Trophoblast cell (in vitro differentiated cells and primary cell): ENCODE data around the gene ADO.

Experiments used
- DNase-seq, 2 donors: peaks; one replicate each; pipeline ENCODE4 v3.0.0-alpha.2; 2016
- H2AFZ ChIP-seq: 2 replicates; pipeline ENCODE4 v1.6.1; 2013; ENCODE audit warnings: low read length, moderate library complexity, mild to moderate bottlenecking; ENCODE audit not compliant: insufficient read depth, poor library complexity
- H2AK5ac ChIP-seq: 2 replicates; pipeline ENCODE4 v1.6.1; 2013; ENCODE audit warnings: mild to moderate bottlenecking, low read length
- H2BK120ac ChIP-seq: 2 replicates; pipeline ENCODE4 v1.6.1; 2013; ENCODE audit warnings: low read length, mild to moderate bottlenecking, moderate library complexity; ENCODE audit not compliant: insufficient read depth, poor library complexity
- H2BK12ac ChIP-seq: 2 replicates; pipeline ENCODE4 v1.6.1; 2013; ENCODE audit warnings: mild to moderate bottlenecking, low read length, moderate library complexity
- H2BK5ac ChIP-seq: 2 replicates; pipeline ENCODE4 v1.6.1; 2013; ENCODE audit warnings: low read length, low read depth, moderate library complexity, mild to moderate bottlenecking; ENCODE audit not compliant: poor library complexity
- H3K14ac ChIP-seq: 2 replicates; pipeline ENCODE4 v1.6.1; 2013; ENCODE audit warnings: mild to moderate bottlenecking, low read length
- H3K18ac ChIP-seq: 2 replicates; pipeline ENCODE4 v1.6.1; 2013; ENCODE audit warnings: mild to moderate bottlenecking, low read length
- H3K23ac ChIP-seq: 2 replicates; pipeline ENCODE4 v1.6.1; 2013; ENCODE audit warnings: low read length
- H3K27ac ChIP-seq: 2 replicates; pipeline ENCODE4 v1.5.1; 2013; ENCODE audit warnings: low read depth, mild to moderate bottlenecking, inconsistent platforms, low read length, moderate library complexity
- H3K27me3 ChIP-seq: 2 replicates; pipeline ENCODE4 v1.6.1; 2013; ENCODE audit warnings: inconsistent platforms, mild to moderate bottlenecking, low read length, moderate library complexity; ENCODE audit not compliant: insufficient read depth
- H3K36me3 ChIP-seq, 2 experiments: 1 replicate in 1 of 2; 2 replicates in 1 of 2; pipeline ENCODE4 v1.6.1; 2013; ENCODE audit warnings: low read length in 2 of 2, mild to moderate bottlenecking in 2 of 2, moderate library complexity in 1 of 2; ENCODE audit not compliant: insufficient read depth in 2 of 2, control insufficient read depth in 1 of 2
- H3K4ac ChIP-seq: 2 replicates; pipeline ENCODE4 v1.6.1; 2013; ENCODE audit warnings: low read depth, mild to moderate bottlenecking, low read length, moderate library complexity
- H3K4me1 ChIP-seq, 2 experiments: 1 replicate in 1 of 2; 2 replicates in 1 of 2; pipeline ENCODE4 v1.6.1; 2013; ENCODE audit warnings: low read length in 2 of 2, mild to moderate bottlenecking in 2 of 2, moderate library complexity in 1 of 2; ENCODE audit not compliant: insufficient read depth in 2 of 2, control insufficient read depth in 1 of 2
- H3K4me2 ChIP-seq: 2 replicates; pipeline ENCODE4 v1.6.1; 2013; ENCODE audit warnings: inconsistent platforms, mild to moderate bottlenecking, low read length, moderate library complexity
- H3K4me3 ChIP-seq: 2 replicates; pipeline ENCODE4 v1.5.1; 2013; ENCODE audit warnings: mild to moderate bottlenecking, low read depth, low read length, inconsistent platforms
- H3K79me1 ChIP-seq: one replicate; pipeline ENCODE4 v1.6.1; 2013; ENCODE audit warnings: low read length
- H3K79me2 ChIP-seq: 2 replicates; pipeline ENCODE4 v1.6.1; 2013; ENCODE audit warnings: low read length, mild to moderate bottlenecking; ENCODE audit not compliant: control insufficient read depth, insufficient read depth, poor library complexity
- H3K9ac ChIP-seq: 2 replicates; pipeline ENCODE4 v1.6.1; 2013; ENCODE audit warnings: mild to moderate bottlenecking, low read length
- H3K9me3 ChIP-seq: 2 replicates; pipeline ENCODE4 v1.6.1; 2013; ENCODE audit warnings: low read depth, mild to moderate bottlenecking, control low read depth, inconsistent platforms, low read length; ENCODE audit not compliant: insufficient read depth
- H4K12ac ChIP-seq: 2 replicates; pipeline ENCODE4 v1.6.1; 2013; ENCODE audit warnings: low read depth, mild to moderate bottlenecking, low read length, moderate library complexity
- H4K8ac ChIP-seq: 2 replicates; pipeline ENCODE4 v1.6.1; 2013; ENCODE audit warnings: low read depth, mild to moderate bottlenecking, low read length, moderate library complexity
- H4K91ac ChIP-seq: one replicate; pipeline ENCODE4 v1.6.1; 2013; ENCODE audit warnings: low read depth, mild to moderate bottlenecking, low read length, moderate library complexity
- WGBS: extraction: QIAGEN DNeasy Blood & Tissue Kit; methylation state at CpG from one replicate; pipeline ENCODE4 v1.1.7; 2013; ENCODE audit warnings: missing lambda C conversion rate; ENCODE audit not compliant: insufficient read length, insufficient coverage; ENCODE audit errors: extremely low coverage; 5-methylcytosine and 5-hydroxymethylcytosine counted together

Gene ADO

GRCh38 chr10:62830679-62831078 lies 26.2 kb downstream of the ADO start:
- Histone ChIP-seq H3K9ac (no peak overlapping the region), H2AFZ (no peak overlapping the region), H3K36me3 (no peaks in the 10 kb centered on the region), H2BK12ac (no peak overlapping the region), H3K4me1 (no peaks in the 10 kb centered on the region), H3K14ac (no peak overlapping the region), H3K27ac (no peak overlapping the region), H4K12ac (no peak overlapping the region), H3K79me2 (no peaks in the 10 kb centered on the region), H2AK5ac (no peak overlapping the region), H3K27me3 (no peaks in the 10 kb centered on the region), H2BK5ac (no peak overlapping the region), H3K79me1 (no peaks in the 10 kb centered on the region), H2BK120ac (no peak overlapping the region), H3K18ac (no peak overlapping the region), H4K91ac (no peak overlapping the region), H3K4me2 (no peak overlapping the region), H3K4me3 (no peak overlapping the region), H3K9me3 (no peaks in the 10 kb centered on the region), H4K8ac (no peak overlapping the region), H3K23ac (no peak overlapping the region), H3K4ac (no peak overlapping the region)
- no CpG with 5 or more reads among the region's 4 CpGs for WGBS
- no peak for DNase-seq

- H3K27ac ChIP-seq = no peak overlapping the region
- no peak overlapping the region for H2BK5ac ChIP-seq
- H3K4me3 ChIP-seq = no peak overlapping the region
- H3K4ac ChIP-seq = no peak overlapping the region
- no peak overlapping the region for H3K23ac ChIP-seq
- H3K79me2 ChIP-seq = no peaks in the 10 kb centered on the region
- DNase-seq = no peak
- H2AFZ ChIP-seq = no peak overlapping the region
- no peak overlapping the region for H3K9ac ChIP-seq
- H3K9me3 ChIP-seq = no peaks in the 10 kb centered on the region
- no peaks in the 10 kb centered on the region for H3K79me1 ChIP-seq
- no peak overlapping the region for H3K14ac ChIP-seq
- H2AK5ac ChIP-seq = no peak overlapping the region
- no peak overlapping the region for H4K91ac ChIP-seq
- H3K36me3 ChIP-seq = no peaks in the 10 kb centered on the region
- no peaks in the 10 kb centered on the region for H3K4me1 ChIP-seq
- H2BK12ac ChIP-seq = no peak overlapping the region
- no peak overlapping the region for H4K8ac ChIP-seq
- WGBS = no CpG with 5 or more reads among the region's 2 CpGs
- no peaks in the 10 kb centered on the region for H3K27me3 ChIP-seq
- no peak overlapping the region for H3K4me2 ChIP-seq
- no peak overlapping the region for H4K12ac ChIP-seq
- no peak overlapping the region for H2BK120ac ChIP-seq
- H3K18ac ChIP-seq = no peak overlapping the region
Observed at GRCh38 chr10:62831346-62831745, 26.8 kb downstream of the ADO start.

GRCh38 chr10:62839590-62839989 lies 35.1 kb downstream of the ADO start:
- H3K9ac ChIP-seq = no peak overlapping the region
- no peak overlapping the region for H3K14ac ChIP-seq

GRCh38 chr10:62842983-62843382 lies 38.5 kb downstream of the ADO start:
- no peaks in the 10 kb centered on the region for H3K79me2 ChIP-seq
- no peak overlapping the region for H4K91ac ChIP-seq
- H3K27ac ChIP-seq = no peak overlapping the region
- H3K14ac ChIP-seq = no peak overlapping the region
- WGBS = no CpG with 5 or more reads among the region's 1 CpG
- H4K12ac ChIP-seq = no peak overlapping the region
- no peaks in the 10 kb centered on the region for H3K79me1 ChIP-seq
- H2BK120ac ChIP-seq = no peak overlapping the region
- DNase-seq = no peak
- H3K36me3 ChIP-seq = no peaks in the 10 kb centered on the region
- H3K4ac ChIP-seq = no peak overlapping the region
- H4K8ac ChIP-seq = no peak overlapping the region
- H2BK12ac ChIP-seq = no peak overlapping the region
- H3K9me3 ChIP-seq = no peaks in the 10 kb centered on the region
- H3K18ac ChIP-seq = no peak overlapping the region
- H3K4me2 ChIP-seq = no peak overlapping the region
- no peaks in the 10 kb centered on the region for H3K4me1 ChIP-seq
- no peak overlapping the region for H2BK5ac ChIP-seq
- H2AK5ac ChIP-seq = no peak overlapping the region
- H3K23ac ChIP-seq = no peak overlapping the region
- H3K4me3 ChIP-seq = no peak overlapping the region
- H3K27me3 ChIP-seq = no peaks in the 10 kb centered on the region
- H2AFZ ChIP-seq = no peak overlapping the region
- H3K9ac ChIP-seq = no peak overlapping the region

More at GRCh38 chr10:62839590-62839989, 35.1 kb downstream of the ADO start:
- Histone ChIP-seq H2BK12ac (no peak overlapping the region), H3K4me3 (no peak overlapping the region), H3K79me2 (no peaks in the 10 kb centered on the region), H3K27ac (no peak overlapping the region), H3K4me2 (no peak overlapping the region), H2AFZ (no peak overlapping the region), H3K4me1 (no peaks in the 10 kb centered on the region), H3K18ac (no peak overlapping the region), H3K23ac (no peak overlapping the region), H3K36me3 (no peaks in the 10 kb centered on the region), H3K4ac (no peak overlapping the region), H2BK120ac (no peak overlapping the region), H4K12ac (no peak overlapping the region), H4K91ac (no peak overlapping the region), H2AK5ac (no peak overlapping the region), H3K79me1 (no peaks in the 10 kb centered on the region), H3K27me3 (no peaks in the 10 kb centered on the region), H2BK5ac (no peak overlapping the region), H4K8ac (no peak overlapping the region), H3K9me3 (no peaks in the 10 kb centered on the region)
- WGBS = no CpG with 5 or more reads among the region's 2 CpGs
- no peak for DNase-seq
